HG03196 (cell line): ENCODE data around the gene ZSCAN31.
A peak's percentile ranks its signal among the peaks of the same experiment; 100 is the strongest.
"Not testable (repeated sequence)": the region's sequence is repeated elsewhere in the genome, so short reads cannot be mapped to it uniquely, and the experiment has no call there.

Source experiments
- ATAC-seq: cut with Tn5 transposase; IDR thresholded peaks from one replicate; pipeline ENCODE4 v1.9.1; 2021; ENCODE audit not compliant: unreplicated experiment

Gene ZSCAN31

DNA sequence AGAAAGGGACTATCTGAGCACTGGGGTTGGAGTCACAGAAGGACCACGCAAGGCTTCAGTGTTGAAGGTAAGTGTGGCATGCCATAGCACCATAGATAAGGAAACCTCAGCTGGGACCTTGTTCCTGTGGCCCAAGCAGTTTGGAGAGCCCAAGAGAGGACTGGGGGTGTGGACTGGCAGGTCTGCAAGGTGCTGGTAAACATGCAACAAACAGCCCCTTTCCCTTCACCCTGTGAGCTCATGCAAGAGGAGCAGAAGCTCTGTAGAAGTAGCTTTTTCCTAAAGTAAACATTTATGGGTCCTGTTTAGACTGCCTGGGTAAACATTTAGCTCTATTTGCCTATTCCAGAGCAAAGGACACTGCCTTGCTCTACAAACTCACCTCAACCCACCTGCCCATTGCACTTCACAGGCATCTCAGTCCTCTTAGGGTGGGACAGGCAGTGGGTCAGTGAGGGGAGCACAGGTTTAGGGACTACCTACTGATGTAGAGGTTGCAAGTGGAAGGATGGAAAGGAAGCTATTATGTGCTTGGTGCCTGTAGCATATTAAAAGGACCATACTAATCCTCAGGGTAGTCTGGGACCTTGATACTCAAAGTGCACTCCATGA is 12.0 kb downstream of the ZSCAN31 start:
- ATAC-seq, result no peak

DNA sequence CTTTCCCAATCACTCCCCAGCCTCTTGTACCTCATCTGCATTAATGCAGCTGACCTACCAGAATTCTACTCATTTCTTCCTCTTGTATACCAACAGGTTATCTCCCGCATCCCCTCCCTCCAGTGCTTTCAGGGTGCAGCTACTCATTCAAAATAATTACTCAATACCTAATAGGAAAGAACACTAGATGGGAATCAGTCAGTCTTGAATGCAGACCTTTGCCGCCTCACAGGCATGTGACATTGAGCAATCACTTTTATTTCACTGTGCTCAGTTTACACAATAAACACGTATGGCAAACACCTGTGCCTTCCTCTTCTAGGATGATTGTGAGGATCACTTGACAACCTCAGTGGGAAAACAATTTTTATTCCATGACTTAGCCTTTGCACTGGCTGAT is 13.3 kb downstream of the ZSCAN31 start:
- no peak for ATAC-seq

DNA sequence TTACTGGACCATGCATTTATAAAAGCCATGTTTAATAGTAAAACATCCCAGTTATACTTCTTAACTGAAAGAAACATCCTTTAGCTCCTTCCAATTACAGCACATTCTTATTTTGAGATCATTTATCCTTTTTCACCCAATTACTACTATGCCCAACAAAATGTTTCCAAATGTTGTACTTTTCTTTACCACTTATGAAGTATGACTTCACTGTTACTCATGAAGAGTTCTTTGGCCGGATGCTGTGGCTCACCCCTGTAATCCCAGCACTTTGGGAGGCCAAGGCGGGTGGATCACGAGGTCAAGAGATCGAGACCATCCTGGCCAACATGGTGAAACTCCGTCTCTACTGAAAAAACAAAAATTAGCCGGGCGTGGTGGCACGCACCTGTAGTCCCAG is 18.1 kb downstream of the ZSCAN31 start:
- ATAC-seq, result not testable (repeated sequence)

DNA sequence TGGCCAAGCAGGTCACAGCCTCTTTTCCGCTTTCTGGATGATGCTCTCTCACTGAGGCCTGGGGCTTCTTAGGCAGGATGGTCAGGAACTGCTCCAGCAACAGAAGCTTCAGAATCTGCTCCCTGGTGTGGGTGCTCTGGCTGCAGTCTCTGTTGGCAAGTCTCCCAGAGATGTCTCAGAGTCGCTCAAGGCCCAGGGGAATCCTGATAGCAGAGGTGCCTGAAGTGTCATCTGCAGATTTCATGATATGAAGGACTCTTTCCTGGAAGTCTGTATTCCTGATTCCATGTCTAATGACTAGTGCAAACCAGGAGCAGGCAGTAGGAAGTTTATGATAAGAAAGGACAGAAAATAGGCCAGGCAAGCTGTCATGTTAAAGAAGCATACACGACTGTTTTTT is 20.3 kb downstream of the ZSCAN31 start:
- ATAC-seq, result no peak

DNA sequence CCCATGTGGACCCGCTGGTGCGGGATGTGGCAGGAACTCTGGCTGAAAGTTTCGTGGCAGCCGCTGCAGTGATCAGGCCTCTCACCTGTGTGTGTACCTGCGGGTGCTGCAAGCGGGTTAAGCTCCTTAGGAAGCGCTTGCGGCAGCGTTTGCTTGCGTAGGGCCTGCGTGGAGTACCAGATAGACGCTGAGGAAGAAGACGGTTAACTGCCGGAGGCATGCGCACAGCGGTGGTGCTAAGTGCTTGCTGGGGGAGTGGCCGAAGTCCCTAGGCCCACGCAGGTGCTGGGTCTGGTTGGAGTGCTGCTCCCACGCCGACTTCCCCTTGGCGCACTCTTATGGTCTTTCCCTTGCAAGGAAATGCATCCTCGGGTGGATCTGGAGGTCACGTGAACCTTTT is 23.0 kb downstream of the ZSCAN31 start:
- ATAC-seq, result no peak

DNA sequence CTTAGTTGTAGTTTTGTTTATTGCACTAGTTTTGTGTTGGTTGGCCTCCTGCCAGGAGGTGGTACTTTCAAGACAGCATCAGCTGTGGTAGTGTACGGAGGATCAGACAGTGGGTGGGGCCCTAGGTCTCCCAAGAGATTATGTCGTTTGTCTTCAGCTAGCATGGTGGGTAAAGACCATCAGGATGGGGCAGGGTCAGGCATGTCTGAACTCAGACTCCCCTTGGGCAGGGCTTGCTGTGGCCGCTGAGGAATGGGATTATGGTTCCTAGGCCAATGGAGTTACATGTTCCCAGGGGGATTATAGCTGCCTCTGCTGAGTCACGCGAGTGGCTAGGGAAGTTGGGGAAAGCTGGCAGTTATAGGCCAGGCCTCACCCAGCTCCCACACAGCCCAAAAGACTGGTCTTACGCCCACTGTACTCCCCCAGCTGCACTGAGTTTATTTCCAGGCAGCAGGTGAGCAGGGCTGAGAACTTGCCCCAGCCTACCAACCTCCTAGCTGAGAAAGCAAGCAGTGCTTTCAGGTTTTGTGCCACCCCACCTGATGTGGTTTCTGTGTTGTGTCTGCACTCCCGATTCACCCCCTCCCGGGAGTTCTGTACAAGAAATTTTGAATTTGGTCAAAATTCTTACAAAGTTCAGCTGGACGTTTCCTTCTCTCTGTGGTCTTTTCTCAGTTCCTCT is 24.7 kb downstream of the ZSCAN31 start:
- no peak for ATAC-seq

DNA sequence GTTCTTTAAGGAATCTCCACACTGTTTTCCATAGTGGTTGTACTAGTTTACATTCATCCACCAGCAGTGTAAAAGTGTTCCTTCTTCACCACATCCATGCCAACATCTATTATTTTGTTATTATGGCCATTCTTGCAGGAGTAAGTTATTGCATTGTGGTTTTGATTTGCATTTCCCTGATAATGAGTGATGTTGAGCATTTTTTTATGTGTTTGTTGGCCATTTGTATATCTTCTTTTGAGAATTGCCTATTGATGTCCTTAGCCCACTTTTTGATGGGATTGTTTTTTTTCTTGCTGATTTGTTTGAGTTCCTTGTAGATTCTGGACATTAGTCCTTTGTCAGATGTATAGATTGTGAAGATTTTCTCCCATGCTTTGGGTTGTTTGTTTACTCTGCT is 29.6 kb downstream of the ZSCAN31 start:
- not testable (repeated sequence) for ATAC-seq

DNA sequence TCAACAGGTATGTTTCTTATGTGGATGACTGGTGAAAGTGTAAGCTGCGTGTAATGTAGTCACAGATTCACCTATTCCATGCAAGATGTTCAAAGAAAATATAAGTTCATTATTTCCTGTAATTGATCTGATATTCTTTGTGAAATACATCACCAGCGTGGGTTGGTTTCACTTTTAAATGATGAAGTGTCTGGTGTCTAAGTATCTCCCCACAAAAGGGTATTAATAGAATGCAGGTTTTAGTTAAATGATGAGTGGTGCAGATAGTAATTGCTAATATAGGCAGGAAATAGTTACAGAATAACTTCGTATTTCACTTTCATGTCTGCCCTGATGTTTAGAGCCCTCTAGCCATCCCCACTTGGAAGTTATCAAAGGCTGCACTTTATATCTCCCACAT is 32.4 kb downstream of the ZSCAN31 start:
- ATAC-seq, result peak; percentile 80

DNA sequence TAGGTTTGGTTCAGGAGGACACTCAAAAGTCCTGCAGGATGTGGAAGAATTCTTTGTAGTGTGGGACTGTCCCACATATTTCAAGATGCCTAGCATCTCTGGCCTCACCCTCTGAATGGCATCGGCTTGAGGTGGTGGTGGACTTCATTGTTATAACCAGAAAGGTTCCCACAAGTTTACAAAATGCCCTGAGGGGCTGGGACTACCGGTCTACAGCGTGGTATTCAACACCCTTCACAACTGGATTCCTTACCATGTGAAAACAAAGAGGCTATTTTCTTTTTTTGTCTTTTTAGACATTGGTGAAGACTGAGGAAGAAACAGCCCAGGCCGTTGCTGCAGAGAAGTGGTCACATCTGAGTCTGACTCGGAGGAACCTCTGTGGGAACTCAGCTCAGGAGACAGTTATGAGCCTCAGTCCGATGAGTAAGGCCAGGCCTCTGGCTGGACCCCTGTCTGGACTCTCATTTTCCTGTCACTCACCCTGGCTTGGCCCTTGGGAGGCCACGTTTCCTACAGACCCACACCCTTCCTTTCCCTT is 39.4 kb downstream of the ZSCAN31 start:
- ATAC-seq, result no peak

DNA sequence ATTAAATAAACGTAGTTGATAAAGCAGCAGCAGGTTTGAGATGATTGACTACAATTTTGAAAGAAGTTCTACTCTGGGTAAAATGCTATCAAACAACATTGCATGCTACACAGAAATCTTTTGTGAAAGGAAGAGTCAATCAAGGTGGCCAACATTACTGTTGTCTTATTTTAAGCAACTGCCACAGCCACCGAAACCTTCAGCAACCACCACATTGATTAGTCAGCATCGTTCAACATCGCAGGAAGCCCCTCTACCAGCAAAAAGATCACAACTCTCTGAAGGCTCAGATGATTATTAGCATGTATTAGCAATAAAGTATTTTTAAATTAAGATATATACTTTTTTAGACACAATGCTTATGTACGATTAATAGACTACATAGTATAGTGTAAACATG is 40.6 kb downstream of the ZSCAN31 start:
- ATAC-seq, result no peak

DNA sequence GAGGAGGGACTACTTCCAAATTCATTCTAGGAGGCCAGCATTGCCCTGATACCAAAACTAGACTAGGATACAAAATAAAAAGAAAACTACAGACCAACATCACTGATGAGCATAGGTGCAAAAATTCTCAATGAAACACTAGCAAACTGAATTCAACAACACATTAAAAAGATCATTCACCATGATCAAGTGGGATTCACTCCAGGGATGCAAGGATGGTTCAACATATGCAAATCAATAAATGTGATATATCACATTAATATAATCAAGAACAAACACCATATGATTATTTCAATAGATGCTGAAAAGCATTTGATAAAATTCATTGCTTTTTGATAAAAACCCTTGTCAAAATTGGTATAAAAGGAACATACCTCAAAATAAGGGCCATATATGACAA is 44.4 kb downstream of the ZSCAN31 start:
- no peak for ATAC-seq

DNA sequence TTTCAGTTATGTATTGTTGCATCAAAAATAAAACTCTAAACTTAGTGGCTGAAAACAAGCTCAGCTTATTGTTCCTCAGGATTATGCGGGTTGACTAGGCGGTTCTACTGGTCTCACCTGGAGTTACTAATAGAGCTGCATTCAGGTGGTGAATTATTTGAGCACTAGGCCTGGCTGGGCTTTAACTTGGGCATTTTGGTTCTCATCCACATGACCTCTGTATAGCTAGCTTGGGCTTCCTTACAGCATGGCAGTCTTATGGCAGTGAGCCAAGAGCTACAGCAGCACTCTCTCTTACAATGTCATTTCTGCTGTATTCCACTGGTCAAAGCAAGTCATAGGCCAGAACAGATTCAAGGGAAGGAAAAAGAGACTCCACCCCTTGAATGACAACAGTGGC is 53.0 kb downstream of the ZSCAN31 start:
- ATAC-seq, result no peak

DNA sequence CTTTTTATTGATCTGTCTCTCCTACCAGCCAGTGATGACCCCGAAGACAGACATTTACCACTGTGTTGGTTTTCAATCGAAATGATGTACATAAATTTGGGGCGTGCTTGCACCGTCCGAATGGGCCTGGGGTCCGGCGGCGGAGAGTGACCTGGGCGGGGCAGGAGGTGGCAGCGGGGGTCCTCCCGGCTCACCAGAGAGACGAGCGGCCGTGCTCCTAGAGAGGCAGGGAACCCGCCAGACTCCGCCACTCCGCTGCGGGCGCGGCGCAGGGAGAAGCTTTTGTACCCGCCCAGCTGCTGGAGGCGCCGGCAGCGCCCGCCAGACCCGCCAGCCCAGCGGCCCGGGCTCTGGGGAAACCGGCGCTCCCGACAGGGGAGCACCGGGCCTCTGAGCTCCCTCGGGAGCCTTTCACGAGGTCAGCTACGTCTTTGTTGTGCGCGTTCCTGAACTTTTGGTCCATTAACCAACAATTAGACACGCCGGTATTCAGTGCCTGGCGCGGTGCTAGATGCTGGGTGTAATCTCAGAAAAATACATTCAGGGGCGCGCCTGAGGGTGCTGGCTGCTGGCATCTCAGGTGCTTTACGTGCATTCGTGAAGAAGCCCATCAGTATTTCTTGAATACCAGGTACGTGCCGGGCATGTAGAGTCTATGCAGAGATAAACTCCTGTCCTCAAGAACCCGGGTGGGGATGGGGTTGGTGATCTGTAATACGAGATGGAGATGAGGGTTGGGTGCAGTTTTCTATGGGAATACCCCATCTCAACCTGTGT is 54.5 kb downstream of the ZSCAN31 start, which contains the start of gene PGBD1:
PGBD1 (plus strand) TSS at position 285 of the 777 bp plus-strand sequence. CDS start 2,242 bp downstream, outside the sequence.
- peak; percentile 86 for ATAC-seq

DNA sequence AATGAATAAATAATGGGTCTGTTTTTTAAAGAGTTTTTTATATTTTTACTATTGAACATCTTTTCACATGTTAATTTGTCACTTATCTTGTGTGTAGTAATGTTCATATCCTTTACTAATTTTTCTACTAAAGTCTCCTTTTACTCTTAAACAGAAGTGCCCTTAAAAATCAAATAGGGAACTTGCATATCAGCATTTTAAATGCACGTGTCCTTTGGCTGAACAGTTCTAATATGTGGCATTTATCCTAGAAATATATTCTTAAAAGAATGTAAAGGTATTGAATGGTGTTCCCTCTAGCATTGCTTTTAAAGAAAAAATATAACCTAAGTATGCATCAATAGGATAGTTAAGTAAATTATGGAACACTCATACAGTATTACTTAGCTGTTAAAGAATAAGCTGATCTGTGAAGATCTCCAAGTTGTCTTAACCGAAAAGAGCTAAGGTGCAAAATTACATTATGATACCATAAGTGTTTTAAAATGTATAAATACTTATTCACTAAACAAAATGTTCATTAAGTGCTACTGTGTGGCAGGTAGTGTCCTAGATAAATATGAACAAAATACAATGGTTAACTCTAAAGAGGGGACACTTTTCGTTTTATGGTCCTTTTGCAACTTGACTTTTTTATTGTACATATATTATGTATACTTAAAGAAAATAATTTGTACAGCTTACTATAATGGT is 55.2 kb downstream of the ZSCAN31 start:
- peak; percentile 9 for ATAC-seq

DNA sequence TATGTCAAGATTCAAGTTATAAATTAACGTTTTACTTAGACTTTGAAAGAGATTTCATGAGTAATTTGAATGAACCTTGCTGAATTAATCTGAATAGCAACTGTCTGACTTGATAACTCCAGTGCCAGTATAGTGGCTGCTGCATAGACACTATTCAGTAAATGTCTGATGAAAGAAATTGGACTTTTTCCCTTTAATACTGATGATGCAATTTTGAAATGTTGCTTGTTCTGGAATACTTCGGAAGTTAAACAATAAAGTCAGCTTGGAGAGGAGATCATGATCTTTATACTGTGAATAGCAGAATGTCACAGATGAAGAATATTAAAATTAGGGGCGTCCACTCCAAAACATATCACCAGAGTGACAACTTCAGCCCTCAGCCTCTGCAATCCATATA is 58.2 kb downstream of the ZSCAN31 start:
- no peak for ATAC-seq

DNA sequence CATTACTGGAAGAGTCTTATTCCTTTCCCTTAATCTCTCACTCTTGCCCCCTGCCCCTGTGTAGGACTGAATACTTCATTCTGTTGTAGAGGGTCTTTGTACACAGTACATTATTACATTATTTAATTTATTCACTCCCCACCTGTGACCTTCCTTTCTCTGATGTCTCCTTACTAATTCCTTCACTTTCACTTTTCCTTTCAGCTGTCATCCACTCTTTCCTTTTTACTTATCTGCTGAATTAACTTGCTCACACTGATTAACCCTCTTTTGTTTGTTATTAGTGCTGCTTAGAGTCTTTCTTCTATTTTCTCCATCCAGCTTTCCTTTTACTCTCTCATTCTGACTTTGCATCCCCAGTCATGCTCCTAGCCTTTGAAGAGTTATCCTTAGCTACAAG is 61.1 kb downstream of the ZSCAN31 start:
- no peak for ATAC-seq
